ENCODE data around the gene BTLA.
"Not testable (repeated sequence)": the region's sequence is repeated elsewhere in the genome, so short reads cannot be mapped to it uniquely, and the experiment has no call there.

Gene BTLA

DNA sequence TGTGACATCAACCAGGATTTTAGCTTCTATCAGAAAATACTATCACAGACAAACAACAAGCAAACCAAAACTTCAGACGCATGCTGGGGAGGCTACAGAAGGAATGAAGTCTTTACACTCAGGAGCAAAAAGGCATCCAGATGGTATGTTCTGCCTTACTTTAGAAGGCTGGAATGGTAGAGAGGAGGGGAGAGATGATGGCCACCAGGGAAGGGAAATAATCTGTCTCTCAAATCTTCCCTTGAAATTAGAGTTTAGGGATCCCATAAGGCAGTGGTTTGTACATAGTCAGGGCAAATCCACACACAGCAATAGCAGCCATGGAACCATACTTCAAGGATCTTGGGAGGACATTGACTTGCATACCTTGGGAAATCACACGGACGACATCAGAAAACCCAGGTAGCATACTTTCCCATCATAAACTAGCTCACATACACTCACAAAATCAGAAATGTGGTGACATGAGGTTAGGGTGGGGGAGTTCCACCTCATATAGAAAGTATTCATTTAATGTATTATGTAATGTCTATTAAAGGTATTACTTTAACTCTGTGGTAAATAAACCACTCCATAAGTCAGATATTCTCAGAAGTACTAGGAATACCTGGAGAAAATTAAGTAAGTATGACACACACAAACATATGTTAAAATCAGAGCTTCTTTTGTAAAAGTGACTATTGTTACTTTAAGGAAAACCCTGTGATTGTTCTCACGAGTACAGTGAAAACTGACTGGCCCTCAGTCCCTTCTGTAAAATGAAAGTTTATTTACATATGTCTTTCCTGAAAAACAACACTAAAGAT is 9.4 kb downstream of the BTLA start:
- DNase-seq, result no peak

DNA sequence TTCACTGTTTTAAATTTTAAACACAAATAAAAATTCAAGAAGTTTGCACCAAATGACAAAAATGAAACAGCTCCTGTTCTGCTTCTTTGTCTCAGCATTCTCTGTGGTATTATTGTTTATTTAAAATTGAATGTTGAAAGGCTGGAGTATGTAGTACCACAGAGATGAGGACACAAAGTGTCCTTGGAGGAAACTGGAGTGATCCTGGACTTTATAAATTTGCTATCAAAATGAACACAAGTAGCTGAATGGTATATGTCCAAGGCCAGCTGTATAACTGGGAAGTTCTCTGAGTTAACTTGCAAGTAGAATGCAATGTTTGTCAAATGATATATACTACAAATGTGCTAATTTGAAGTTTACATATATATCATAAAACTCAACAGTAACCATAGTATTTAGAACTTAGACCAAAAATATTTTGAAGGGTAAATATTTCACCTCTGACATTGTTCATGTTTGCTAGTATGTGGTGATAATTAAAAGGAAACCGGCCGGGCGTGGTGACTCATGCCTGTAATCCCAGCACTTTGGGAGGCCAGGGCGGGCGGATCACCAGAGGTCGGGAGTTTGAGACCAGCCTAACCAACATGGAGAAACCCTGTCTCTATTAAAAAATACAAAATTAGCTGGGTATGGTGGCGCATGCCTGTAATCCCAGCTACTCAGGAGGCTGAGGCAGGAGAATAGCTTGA is 12.3 kb downstream of the BTLA start:
- no peak for DNase-seq

DNA sequence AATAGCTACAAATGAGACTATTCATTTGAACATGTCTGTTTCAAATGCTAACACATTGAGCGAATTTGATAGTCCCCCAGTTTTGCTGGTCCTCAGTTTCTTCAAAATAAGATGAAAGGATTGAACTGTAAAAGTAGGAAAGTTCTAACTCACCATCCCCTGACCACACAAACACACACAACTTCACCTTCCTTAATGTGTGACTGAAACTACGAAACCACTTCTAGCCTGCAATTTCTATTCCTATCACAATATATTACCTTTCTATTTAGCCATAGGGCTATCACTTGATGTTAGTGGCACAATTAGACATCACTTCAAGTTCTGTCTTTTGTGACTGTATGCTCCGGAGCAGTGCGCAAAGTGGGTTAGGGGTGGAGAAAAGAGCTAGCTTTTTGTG is 14.9 kb downstream of the BTLA start:
- no peak for DNase-seq

DNA sequence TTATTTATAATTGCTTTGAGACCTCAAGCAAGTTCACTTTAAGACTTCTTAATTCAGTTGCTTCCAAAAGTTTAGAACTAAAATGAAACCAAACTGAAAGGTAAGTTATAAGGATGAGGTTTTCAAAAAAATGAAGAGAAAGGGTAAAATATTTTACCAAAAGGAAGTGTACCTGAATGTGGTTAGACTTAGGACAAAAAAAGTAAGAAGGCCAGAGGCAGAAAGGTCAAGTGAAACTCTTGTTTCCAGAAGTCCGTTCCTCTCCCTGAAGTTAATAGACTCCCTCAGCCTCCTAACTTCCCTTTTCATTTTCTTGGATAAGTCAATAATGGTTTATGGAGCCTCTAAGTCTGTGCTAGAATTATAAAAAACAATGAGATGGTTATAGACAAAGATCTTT is 16.6 kb downstream of the BTLA start:
- no peak for DNase-seq

DNA sequence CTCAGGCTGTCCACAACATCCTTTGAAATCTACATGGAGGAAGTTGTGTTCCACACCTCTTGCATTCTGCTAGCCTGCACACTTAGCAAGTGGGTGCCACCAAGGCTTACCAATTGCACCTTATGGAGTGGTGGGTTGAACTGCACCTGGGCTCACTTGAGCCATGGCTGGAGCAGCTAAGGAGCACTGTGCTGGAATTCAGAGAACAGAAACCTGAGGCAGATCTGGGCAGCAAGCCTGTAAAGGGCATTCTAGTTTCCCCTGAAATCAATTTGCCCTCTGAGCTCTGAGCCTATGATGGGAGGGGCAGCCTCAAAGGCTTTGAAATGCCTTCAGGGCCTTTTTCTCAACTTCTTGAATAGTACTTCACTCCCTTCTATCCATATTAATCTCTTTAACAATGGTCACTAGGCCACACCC is 18.0 kb downstream of the BTLA start:
- DNase-seq, result no peak

DNA sequence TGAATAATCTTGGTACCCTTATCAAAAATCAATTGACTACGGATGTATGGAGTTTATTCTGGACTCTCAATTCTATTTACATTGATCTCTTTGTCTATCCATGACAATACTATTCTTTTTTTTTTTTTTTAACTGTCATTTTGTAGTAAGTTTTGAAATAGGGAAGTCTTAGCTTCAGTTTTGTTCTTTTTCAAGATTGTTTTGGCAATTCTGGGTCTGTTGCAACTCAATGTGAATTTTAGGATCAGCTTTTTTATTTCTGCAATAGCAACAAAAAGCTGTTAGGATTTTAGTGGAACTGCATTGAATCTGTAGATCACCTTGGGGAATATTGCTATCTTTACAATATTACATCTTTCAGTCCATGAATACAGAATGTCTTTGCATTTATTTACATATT is 21.4 kb downstream of the BTLA start:
- DNase-seq, result peak; percentile 71 to 80

DNA sequence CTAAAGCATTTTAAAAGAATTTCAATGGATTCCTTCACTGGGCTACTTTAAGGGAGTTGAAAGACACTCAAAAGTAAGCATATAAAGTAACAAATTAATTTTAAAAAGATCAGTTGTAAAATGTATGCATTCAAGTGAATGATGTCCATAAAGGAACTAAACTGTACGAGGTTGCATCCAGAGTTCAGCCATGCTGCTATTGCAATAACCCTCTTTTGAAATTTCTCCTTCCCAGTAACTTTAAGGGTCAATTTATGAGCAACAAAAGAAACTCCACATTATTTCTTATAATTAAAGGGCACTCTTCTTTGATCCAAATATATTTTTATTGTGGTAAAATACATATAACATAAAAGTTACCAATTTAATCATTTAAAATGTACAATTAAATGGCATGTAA is 22.9 kb downstream of the BTLA start:
- peak; percentile 28 to 59 for DNase-seq

DNA sequence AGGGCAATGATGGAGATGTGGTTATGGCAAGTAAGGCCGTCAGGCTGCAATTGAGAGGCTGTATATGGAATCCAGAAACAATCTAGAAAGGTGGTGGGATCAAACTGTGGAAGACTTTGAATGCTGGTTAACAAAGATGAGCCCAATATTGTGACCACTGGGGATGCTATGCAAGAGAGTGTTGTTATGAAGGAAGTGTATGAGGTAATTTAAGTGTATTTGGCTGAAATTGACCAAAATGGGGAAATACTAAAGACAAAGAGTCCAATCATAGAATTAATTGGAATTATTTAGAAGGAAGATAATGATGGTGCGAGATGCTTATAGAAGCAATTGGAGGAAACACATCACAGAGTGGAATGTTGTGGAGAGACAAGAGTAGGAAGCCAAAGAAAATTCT is 24.5 kb downstream of the BTLA start:
- peak; percentile 76 to 82 for DNase-seq

DNA sequence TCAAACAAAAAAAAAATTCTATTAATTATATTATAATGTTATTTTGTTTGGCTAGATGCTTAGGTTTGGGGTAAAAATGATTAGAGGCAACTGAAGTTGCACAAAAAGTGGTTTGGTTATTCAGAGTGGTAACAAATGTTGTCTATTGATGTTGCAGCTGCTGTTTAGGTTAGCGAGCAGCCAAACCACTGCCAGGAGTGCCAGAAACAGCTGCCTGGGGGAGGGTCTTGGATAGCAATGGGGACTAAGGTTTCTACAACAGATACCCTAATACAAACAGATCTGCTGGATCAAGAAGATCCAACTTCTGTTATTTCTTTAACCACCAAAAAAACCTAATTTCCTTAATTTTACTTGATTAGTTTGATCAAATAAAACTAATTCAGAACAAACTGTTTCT is 26.6 kb downstream of the BTLA start:
- DNase-seq, result no peak

DNA sequence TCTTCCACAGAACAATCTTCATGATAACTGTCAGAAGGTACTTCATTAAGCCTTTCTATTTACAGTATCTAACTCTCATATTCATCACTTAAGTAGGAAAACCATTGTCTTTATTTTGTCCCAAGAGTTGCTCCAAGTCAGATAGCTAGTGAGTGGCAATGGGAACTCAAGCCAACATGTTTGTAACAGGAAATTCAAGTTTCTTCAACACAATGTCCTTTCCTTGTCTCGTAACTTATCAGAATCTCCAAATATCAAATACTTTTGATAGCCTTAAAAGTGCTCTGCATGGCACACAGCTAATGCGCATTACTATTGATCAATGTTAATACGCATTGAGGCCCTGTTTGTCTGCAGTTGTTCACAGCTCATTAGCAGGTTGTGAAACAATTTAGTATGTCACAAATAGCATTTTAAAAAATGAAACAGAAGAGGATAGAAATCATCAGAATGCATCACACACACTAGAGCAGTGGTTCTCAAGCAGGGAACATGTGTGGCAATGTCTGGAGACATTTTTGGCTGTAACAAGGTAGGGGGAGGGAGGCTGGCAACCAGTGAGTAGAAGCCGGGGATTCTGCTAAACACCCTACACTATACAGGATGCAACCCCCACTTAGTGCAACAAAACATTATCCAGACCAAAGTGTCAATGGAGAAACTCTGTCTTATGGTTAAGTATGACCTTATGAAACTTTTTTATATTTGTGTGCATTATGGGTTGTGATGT is 27.5 kb downstream of the BTLA start:
- no peak for DNase-seq

DNA sequence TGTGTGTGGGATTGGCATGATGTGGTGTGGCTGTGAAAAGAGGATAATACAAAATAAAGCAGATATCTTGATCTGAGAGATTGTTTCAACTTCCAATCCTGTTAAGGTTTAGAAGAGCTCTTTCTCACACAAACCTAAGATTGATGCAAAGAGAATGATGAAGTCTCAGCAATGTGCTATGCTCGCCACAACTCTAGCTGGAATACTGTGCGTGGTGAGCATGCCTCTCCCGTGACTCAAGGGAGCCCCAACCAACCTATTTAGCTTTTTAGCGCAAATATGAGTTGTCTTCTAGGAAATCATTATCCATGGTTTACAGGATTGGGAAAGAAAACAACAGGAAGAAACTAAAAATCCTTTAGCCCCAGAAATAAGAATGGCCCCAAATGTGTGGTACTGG is 28.5 kb downstream of the BTLA start:
- DNase-seq, result no peak

DNA sequence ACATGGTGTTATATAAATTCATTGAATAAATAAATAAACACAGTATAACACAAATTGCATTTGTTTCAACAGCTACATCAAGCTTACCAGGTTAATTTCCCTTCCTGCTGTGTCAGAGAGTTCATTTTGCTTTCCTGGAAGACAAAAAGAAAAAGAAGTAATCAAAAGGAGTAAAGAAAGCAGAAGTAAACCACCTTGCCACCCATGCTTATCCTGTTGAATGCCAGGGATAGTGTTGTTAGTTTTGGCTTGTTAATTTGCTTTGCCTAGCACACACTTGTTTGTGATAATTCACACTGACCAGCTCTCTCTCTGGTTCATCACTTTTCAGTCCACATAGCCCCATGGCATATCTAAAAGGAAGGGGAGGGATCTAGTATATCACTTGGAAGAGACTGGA is 29.6 kb downstream of the BTLA start:
- peak in 1 of 2 experiments; percentile 16 for DNase-seq

DNA sequence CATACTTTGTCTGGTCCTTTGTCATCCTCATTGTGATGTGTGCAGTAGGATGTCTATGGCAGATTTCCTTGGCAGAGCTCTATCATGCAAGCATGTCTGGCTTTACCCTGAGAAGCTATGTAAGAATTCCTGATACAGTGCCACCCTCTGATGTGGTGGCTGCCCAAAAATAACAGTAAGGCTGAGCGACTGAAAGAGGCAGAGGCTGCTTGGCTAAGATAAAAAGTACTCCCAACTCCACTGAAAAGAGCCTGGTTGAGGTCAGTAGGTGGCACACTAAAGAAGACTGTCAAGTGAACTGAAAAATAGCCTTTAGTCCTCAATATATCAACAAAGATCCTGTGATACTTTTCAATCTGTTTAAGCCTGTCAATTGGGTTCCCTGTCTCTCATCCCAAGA is 31.7 kb downstream of the BTLA start:
- no peak for DNase-seq

DNA sequence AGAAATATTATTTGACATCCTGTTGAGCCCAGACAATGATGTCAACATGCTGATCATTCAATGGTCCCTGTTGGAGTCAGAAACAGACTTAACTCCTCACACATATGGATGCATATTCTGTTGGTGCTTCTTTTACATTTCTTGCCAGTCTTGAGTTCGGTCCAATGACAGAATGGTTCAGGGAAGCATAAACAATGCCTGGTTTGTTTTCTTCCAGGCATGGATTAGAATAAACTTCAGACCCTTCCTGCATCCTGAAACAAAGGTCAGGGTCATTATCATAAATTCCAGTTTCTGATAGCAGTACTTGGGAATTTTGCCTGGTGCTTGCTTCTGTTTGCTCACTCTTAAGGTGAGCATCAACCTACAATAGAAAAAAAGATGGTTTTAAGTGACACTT is 33.3 kb downstream of the BTLA start:
- no peak for DNase-seq

DNA sequence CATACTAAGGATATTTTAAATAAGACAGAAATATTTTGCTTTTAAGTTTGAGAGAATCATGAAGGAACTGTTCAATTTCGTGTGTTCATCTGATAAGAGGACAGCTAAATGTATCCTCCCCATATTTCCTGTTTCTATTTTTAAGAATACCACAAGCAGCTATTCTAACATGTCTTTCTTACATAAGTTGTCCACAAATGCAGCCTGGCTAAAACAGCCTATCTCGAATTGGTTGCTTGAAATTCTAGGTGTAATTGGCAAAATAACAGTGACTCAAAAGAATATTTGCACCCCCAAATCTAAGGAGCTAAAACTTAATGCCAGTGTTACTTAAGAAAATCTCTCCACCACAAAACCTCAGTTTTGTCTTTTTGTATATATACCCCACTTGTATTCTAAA is 35.0 kb downstream of the BTLA start:
- DNase-seq, result peak; percentile 79 to 80

DNA sequence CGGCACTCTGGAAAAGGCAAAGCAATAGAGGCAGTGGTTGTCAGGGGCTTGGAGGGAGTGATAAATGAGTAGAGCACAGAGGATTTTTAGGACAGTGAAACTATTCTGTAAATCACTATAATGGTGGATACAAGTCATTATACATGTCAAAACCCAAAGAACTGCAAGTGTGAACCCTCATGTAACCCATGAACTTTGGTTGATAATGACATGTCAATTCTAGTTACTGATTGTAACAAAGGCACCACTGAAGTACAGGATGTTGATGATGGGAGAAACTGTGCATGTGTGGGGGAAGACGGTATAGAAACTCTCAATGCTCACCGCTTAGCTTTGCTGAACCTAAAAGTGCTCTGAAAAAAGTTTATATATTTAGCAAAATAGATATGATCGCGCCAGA is 36.0 kb downstream of the BTLA start:
- DNase-seq, result no peak

DNA sequence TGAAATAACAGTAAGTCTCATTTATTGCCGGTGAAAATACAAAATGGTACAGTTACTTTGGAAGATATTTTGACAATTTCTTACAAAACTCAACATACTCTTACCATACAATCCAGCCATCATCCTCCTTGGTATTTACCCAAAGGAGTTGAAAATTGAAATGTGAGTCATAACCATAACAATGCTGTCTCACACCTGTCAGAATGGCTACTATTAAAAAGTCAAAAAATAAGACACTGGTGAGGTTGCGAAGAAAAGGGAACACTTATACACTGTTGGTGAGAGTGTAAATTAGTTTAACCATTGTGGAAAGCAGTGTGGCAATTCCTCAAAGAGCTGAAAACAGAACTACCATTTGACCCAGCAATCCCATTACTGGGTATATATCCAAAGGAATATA is 37.5 kb downstream of the BTLA start:
- DNase-seq, result not testable (repeated sequence)

DNA sequence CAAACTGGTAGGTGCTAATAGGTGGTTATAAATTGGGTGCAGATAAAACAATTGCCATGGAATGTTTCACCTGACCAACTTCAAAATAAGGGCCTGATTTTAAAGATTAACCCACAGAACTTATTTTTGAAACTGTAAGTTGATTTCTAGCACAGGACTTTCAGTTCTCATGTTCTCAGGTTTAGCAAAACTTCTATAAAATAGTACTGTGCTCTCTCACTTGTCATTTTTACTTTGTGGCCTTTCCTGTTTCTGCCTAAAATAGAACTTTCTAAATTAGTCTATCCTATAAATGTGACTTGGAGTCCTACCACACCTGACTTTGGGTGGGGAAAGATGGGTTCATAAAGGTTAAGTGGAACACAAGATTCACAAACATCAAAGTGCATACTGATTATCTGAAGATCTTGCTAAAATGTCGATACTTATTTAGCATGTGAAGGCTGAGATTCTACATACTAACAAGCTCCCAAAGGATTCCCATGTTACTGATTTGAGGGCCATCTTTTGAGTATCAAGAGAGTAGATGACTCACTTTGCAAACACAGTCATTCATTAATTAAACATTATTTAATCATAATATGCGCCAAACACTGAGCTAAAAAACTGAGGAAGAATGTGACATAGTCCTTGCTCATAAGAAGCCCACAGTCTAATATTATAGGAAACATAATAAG is 38.6 kb downstream of the BTLA start:
- no peak for DNase-seq

DNA sequence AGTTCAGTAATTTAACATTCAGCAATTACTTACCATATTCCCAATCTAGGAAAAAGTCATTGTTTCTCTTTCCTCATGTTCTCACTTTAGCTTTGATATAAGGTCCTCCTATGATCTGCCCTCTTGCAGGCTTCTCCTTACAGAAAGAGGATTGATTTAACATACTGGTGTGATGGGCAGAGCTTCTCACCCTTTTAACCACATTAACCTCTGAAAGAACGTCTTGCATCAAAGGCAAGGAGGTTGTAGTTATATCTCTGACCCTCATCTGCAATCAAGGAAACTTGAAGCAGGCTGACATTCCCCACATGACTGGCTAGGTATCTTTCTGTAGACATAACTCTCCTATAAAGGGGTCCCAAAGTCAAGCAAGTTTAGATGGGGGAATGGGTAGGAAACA is 39.5 kb downstream of the BTLA start:
- no peak for DNase-seq

DNA sequence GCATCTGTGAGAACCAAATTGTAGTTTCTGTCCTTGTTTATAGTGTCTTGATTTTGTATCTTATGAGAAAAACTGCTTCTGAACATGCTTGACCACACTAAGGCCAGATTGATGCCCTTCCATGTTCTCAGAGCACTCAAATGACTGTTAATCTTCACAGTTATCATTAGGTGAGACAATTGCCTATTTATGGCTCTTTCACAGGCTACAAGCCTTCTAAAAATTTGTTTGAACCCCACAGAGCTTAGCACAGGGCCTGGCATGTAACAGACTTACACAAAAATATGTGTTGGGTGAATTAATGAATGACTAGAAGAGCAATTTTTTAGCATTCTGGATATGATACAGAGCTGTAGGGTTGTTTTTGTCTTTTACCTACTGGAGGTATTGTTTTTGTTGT is 43.1 kb downstream of the BTLA start:
- no peak for DNase-seq

DNA sequence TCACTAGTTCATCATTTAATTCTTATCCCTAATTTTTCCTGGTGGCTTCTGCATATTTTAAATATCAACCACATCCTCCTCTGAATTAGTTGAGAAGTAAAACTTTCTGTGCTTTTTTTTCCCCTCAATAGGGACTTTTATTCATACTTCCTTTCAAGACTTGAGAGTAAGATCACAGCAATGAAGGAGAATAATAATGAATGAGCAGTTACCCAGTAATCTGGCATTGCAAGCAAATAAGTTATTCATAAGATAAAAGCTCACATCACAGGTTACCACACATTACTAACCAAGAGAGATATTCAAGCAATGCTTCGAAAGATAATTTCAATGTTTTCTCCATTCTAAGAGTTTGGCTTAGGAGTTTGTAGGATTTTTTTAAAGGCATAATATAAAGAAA is 50.3 kb downstream of the BTLA start:
- DNase-seq, result no peak

DNA sequence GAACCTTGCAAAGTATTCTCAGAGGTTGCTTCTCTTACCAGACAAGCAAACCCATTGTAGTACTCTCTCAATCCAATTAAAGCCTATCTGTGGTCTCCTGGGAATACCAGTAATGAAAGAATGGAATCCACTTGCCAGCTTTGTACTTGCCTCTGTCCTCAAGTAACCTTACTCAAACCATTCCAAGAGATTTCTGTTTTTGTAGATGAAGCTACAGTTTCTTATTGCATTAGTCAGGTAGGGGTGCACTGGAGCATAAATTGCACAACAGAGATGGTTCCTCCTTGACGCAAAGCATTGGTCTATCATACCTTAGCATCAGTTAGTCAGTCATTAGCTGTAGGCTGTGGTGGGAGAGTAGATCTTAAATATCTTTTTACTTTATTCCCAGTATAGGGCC is 52.9 kb downstream of the BTLA start:
- peak; percentile 49 to 55 for DNase-seq

DNA sequence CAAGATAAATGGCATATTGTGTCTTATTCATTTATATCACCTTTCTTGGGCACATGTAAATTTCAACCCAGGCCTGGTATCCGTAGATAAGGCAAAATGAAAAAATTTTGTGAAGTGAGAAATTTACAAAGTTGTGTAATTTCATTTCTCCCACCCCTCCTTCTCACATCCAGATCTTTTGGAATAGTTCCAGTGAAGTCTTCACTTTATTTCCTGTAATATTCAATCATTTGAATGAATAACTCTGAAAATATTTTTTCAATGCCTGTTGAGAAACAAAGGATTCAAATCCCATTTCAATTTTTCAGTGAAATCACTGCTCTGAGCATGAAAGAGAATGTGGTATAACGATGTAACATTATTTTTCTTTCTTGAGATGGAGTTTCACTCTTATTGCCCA is 53.4 kb downstream of the BTLA start:
- DNase-seq, result no peak

All from AML-193 (cell line).